GM18507 (cell line): ENCODE measurements around the gene ANKRD44.
"Not testable (repeated sequence)": the region's sequence is repeated elsewhere in the genome, so short reads cannot be mapped to it uniquely, and the experiment has no call there.

Source experiments
- DNase-seq: peaks from one replicate; pipeline ENCODE4 v3.0.0; 2011; ENCODE audit warnings: low read depth; ENCODE audit not compliant: insufficient read length; ENCODE audit errors: extremely low spot score
- FAIRE-seq: peaks from 2 replicates; lab custom pipeline; 2011; peaks lifted over from hg19 to GRCh38; lab: Jason Lieb, UNC

The ANKRD44 gene

GRCh38 chr2:197310271-197310985, at the start of gene ANKRD44:
Gene ANKRD44 (minus strand): TSS chr2:197310780. CDS start chr2:197310604, 176 bp downstream.
- FAIRE-seq (peak; percentile 75), DNase-seq (peak; percentile 70)

GRCh38 chr2:197359859-197360258, 49.3 kb upstream of the ANKRD44 start:
- no peak for FAIRE-seq
- DNase-seq = no peak

- no peak for DNase-seq
- no peak for FAIRE-seq
Observed at GRCh38 chr2:197358931-197359330, 48.4 kb upstream of the ANKRD44 start.

GRCh38 chr2:197357986-197358385, 47.4 kb upstream of the ANKRD44 start:
- FAIRE-seq = no peak
- DNase-seq = no peak

- peak; percentile 12 for FAIRE-seq
- peak; percentile 11 for DNase-seq
Observed at GRCh38 chr2:197356136-197356535, 45.6 kb upstream of the ANKRD44 start.

- no peak for DNase-seq
- FAIRE-seq = no peak
Observed at GRCh38 chr2:197354169-197354558, 43.6 kb upstream of the ANKRD44 start.

GRCh38 chr2:197353393-197354168, 43.0 kb upstream of the ANKRD44 start:
- FAIRE-seq (no peak), DNase-seq (no peak)

GRCh38 chr2:197349699-197350098, 39.1 kb upstream of the ANKRD44 start:
- DNase-seq = no peak
- FAIRE-seq = no peak

- DNase-seq = no peak
- FAIRE-seq = peak; percentile 5
Observed at GRCh38 chr2:197348721-197349360, 38.3 kb upstream of the ANKRD44 start.

GRCh38 chr2:197345846-197346370, 35.3 kb upstream of the ANKRD44 start:
- DNase-seq (no peak), FAIRE-seq (no peak)

GRCh38 chr2:197343968-197344367, 33.4 kb upstream of the ANKRD44 start:
- not testable (repeated sequence) for FAIRE-seq, DNase-seq

GRCh38 chr2:197340591-197340990, 30.0 kb upstream of the ANKRD44 start:
- FAIRE-seq = no peak

GRCh38 chr2:197339496-197340220, 29.1 kb upstream of the ANKRD44 start:
- FAIRE-seq = no peak
- DNase-seq = no peak

More at GRCh38 chr2:197340591-197340990, 30.0 kb upstream of the ANKRD44 start:
- DNase-seq = no peak

GRCh38 chr2:197339016-197339415, 28.4 kb upstream of the ANKRD44 start:
- no peak for FAIRE-seq
- no peak for DNase-seq

- FAIRE-seq (no peak), DNase-seq (no peak)
Observed at GRCh38 chr2:197332641-197333040, 22.1 kb upstream of the ANKRD44 start.

- peak; percentile 5 for FAIRE-seq
- no peak for DNase-seq
Observed at GRCh38 chr2:197328461-197328860, 17.9 kb upstream of the ANKRD44 start.

GRCh38 chr2:197327472-197328098, 17.0 kb upstream of the ANKRD44 start:
- DNase-seq (no peak), FAIRE-seq (no peak)

GRCh38 chr2:197327073-197327471, 16.5 kb upstream of the ANKRD44 start:
- peak; percentile 42 for FAIRE-seq

GRCh38 chr2:197324801-197325200, 14.2 kb upstream of the ANKRD44 start:
- peak; percentile 84 for FAIRE-seq
- peak; percentile 48 for DNase-seq

More at GRCh38 chr2:197327073-197327471, 16.5 kb upstream of the ANKRD44 start:
- no peak for DNase-seq
